VCaP (cell line): ENCODE data around the gene PTPRD.

Experiments used
- H3K27ac ChIP-seq: fragments of 450-650 bp; 2 replicates; pipeline ENCODE4 v1.5.1; 2017
- TF ChIP-seq, protein P1 (sequence below): fragments of 450-650 bp; conservative IDR thresholded peaks from 2 replicates; pipeline ENCODE4 v1.5.1; 2017; ENCODE audit warnings: mild to moderate bottlenecking, moderate library complexity

Gene PTPRD

DNA sequence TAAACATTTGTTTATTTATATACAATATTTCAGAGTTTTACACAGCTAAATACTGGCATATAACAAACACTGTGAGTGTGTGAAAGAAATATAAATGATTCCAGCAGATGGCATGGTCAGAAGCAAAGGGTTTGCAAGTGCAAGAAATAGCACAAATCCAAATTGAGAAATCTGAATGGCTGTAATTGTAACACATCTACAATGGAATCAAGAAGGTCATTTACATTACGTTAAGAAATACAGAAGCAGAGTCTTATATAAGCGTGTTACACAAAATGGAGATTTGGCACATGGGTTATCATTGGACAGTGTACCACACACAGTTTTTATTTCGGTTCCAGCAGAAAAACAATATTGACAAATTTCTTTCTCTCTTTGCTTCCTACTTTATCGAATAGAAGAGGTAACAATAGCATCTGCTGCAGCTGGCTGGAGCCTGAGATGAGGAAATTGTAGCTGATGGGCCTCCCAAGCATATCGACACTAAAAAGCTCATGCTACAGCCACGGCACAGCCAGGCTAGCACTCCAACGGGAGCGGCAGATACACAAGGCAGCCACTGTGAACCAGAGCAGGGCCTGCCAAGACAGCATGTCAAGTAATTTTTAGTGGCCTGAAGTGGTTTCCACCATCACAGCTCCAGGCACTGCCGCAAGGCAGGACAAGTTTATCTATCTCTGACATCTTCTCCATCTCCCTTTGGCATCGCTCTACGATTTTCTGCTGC is 2248.6 kb downstream of the PTPRD start:
- H3K27ac ChIP-seq: no peak overlapping the region
- TF ChIP-seq, protein P1, sequence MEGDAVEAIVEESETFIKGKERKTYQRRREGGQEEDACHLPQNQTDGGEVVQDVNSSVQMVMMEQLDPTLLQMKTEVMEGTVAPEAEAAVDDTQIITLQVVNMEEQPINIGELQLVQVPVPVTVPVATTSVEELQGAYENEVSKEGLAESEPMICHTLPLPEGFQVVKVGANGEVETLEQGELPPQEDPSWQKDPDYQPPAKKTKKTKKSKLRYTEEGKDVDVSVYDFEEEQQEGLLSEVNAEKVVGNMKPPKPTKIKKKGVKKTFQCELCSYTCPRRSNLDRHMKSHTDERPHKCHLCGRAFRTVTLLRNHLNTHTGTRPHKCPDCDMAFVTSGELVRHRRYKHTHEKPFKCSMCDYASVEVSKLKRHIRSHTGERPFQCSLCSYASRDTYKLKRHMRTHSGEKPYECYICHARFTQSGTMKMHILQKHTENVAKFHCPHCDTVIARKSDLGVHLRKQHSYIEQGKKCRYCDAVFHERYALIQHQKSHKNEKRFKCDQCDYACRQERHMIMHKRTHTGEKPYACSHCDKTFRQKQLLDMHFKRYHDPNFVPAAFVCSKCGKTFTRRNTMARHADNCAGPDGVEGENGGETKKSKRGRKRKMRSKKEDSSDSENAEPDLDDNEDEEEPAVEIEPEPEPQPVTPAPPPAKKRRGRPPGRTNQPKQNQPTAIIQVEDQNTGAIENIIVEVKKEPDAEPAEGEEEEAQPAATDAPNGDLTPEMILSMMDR: 0 out of 2 replicates have a peak, but pooled peaks have one; percentile 6

DNA sequence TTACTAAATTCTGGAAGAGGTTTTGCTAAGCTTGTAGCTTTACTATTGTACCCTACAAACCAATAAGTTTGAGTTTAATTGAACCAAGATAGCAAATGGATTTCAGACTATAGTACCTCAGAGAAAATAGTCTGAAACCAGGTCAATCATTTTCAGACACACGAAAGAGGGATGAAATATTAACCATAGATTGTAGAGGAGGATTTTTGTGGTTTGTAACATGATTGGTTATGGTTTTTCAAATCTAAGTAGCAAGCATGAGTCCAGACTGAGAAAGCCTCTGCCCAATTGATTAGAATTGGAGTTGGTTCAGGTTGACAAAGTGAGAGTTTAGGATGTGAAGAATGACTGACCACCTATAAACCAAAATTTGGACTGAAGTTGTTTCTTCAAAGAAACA is 2250.6 kb downstream of the PTPRD start:
- no peak overlapping the region for H3K27ac ChIP-seq
- TF ChIP-seq, protein P1: no peak

GRCh38 chr9:8361364-8361763 is 2251.4 kb downstream of the PTPRD start:
- H3K27ac ChIP-seq: no peak overlapping the region
- TF ChIP-seq, protein P1: no peak

GRCh38 chr9:8356406-8356805 is 2256.4 kb downstream of the PTPRD start:
- no peak overlapping the region for H3K27ac ChIP-seq
- TF ChIP-seq, protein P1: no peak

DNA sequence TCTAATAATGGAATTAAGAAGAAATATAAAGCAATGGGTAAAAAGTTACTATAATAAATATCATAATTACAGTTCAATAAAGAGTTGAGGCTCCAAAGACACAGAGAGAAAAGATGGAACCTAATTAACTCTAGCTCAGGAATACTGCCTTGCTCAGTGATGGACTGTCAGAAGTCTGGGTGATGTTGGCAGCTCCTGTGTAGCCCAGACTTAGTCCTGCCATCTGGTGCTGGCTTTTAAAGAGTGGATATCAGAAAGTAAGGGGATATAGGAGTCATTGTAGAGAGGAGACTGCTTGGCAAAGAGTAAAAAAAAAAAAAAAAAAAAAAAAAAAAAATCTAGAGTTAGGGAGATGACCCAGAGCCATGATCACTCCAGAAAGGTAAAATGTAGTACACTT is 2261.4 kb downstream of the PTPRD start:
- TF ChIP-seq, protein P1: no peak

GRCh38 chr9:8349901-8350300 is 2262.9 kb downstream of the PTPRD start:
- no peak overlapping the region for H3K27ac ChIP-seq
- TF ChIP-seq, protein P1: no peak

More for the DNA sequence above, 2261.4 kb downstream of the PTPRD start:
- no peak overlapping the region for H3K27ac ChIP-seq

GRCh38 chr9:8349376-8349775 is 2263.4 kb downstream of the PTPRD start:
- TF ChIP-seq, protein P1: no peak
- no peak overlapping the region for H3K27ac ChIP-seq
